Kidney tubule cell (primary cell): ENCODE measurements around the gene BTN3A1.
A peak's percentile ranks its signal among the peaks of the same experiment; 100 is the strongest.
"Not testable (repeated sequence)": the region's sequence is repeated elsewhere in the genome, so short reads cannot be mapped to it uniquely, and the experiment has no call there.

Experiments used
- DNase-seq: peaks from one replicate; pipeline ENCODE4 v3.0.0-alpha.2; 2018; ENCODE audit warnings: low spot score

Gene BTN3A1

GRCh38 chr6:26441977-26442376 lies 39.9 kb downstream of the BTN3A1 start:
- no peak for DNase-seq

GRCh38 chr6:26445934-26446667 lies 44.0 kb downstream of the BTN3A1 start:
- DNase-seq = peak; percentile 20

GRCh38 chr6:26447257-26447656 lies 45.2 kb downstream of the BTN3A1 start:
- no peak for DNase-seq

- no peak for DNase-seq
Measured at GRCh38 chr6:26450240-26450639, 48.2 kb downstream of the BTN3A1 start.

- DNase-seq = no peak
Measured at GRCh38 chr6:26452631-26453235, 50.7 kb downstream of the BTN3A1 start.

GRCh38 chr6:26454631-26455030 lies 52.6 kb downstream of the BTN3A1 start:
- no peak for DNase-seq

- no peak for DNase-seq
Measured at GRCh38 chr6:26455357-26455970, 53.4 kb downstream of the BTN3A1 start.

- DNase-seq = no peak
Measured at GRCh38 chr6:26457264-26457805, 55.3 kb downstream of the BTN3A1 start.

GRCh38 chr6:26457806-26458688 lies 56.0 kb downstream of the BTN3A1 start, which contains the start of gene BTN2A1:
Gene BTN2A1 (plus strand): TSS chr6:26457955. CDS start chr6:26458637, 682 bp downstream.
- peak; percentile 94 for DNase-seq

- no peak for DNase-seq
Measured at GRCh38 chr6:26459023-26459810, 57.1 kb downstream of the BTN3A1 start.

- not testable (repeated sequence) for DNase-seq
Measured at GRCh38 chr6:26461353-26461752, 59.3 kb downstream of the BTN3A1 start.

GRCh38 chr6:26464014-26464413 lies 61.9 kb downstream of the BTN3A1 start:
- DNase-seq = no peak

- peak; percentile 38 for DNase-seq
Measured at GRCh38 chr6:26464416-26465131, 62.5 kb downstream of the BTN3A1 start.
